Measurements from ENCODE around the gene PALM2AKAP2.

Gene PALM2AKAP2

DNA sequence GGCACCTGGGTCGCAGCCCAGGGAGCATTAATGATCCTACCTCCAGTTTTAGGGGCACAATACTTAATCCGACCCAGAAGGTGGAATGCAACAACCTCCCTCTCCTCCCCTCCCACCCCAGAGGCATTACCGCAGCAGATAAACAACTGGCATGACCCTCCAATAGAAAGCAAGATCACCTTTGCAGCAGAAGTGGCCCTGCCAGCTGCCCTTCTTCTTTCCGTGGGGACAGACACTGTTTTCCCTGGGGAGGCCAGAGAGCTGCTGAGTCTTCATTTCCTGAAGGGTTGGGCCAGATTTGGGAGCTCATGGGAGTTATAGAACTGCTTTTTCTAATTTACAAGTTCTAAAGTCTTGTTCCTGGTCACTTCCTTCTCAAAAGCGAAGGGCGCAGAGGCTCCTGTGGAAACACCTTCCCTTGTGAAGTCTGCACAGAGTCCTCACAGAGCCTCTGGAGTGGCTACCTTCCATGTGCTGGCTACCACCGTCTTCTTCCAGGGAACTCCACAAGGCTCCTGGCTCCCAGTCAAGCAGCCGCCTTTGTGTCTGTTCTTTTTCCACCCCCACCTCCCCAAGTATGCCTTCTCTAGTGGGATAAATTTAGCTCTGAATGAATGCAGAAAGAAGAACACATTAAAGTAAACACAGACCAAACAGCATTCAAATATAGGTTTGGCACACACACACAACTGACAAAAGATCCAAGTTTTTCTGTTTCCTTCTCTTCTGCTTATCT, 8.0 kb upstream of the PALM2AKAP2 start:
- TF ChIP-seq, protein P1, sequence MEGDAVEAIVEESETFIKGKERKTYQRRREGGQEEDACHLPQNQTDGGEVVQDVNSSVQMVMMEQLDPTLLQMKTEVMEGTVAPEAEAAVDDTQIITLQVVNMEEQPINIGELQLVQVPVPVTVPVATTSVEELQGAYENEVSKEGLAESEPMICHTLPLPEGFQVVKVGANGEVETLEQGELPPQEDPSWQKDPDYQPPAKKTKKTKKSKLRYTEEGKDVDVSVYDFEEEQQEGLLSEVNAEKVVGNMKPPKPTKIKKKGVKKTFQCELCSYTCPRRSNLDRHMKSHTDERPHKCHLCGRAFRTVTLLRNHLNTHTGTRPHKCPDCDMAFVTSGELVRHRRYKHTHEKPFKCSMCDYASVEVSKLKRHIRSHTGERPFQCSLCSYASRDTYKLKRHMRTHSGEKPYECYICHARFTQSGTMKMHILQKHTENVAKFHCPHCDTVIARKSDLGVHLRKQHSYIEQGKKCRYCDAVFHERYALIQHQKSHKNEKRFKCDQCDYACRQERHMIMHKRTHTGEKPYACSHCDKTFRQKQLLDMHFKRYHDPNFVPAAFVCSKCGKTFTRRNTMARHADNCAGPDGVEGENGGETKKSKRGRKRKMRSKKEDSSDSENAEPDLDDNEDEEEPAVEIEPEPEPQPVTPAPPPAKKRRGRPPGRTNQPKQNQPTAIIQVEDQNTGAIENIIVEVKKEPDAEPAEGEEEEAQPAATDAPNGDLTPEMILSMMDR (IDR thresholded peaks at IDR 0.05), result no peak

DNA sequence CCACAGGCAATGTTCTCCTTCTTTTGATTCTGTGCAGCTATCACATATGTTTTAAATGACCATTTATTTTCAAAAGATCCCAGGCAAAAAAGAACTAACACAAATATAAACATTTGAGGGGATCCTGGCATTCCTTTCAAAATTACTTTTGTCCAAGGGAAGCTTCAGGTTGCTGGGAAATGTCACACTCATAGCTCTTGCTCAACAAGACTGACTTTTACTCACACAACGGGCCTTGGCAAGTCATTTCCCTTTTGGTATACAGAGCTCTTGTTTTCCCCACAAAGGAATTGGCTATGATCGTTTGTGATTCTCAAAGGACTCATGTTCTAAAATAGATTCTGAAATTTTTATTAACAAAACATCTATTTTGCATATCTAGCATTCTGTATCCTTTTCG, 4.5 kb upstream of the PALM2AKAP2 start:
- TF ChIP-seq, protein P1 (IDR thresholded peaks at IDR 0.05), result no peak

DNA sequence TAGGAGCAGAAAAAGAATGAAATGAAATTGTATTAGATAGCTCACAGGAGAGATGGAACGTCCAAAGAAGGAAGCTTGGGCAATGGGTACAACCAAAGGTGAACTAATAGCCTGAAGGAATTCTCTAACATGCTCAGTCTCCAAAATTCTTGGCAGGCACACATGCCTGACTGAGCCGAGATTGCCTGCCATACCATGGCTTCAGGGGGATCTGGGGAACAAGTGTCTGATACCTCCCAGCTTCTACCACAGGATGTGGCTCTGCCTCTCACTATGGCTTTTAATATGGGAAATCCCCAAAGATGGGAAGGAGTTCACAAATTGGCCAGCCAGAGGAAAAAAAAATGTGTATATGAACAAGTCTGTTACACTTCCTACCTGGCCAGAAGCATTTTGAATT, 3.6 kb upstream of the PALM2AKAP2 start:
- TF ChIP-seq, protein P1 (IDR thresholded peaks at IDR 0.05), result no peak

DNA sequence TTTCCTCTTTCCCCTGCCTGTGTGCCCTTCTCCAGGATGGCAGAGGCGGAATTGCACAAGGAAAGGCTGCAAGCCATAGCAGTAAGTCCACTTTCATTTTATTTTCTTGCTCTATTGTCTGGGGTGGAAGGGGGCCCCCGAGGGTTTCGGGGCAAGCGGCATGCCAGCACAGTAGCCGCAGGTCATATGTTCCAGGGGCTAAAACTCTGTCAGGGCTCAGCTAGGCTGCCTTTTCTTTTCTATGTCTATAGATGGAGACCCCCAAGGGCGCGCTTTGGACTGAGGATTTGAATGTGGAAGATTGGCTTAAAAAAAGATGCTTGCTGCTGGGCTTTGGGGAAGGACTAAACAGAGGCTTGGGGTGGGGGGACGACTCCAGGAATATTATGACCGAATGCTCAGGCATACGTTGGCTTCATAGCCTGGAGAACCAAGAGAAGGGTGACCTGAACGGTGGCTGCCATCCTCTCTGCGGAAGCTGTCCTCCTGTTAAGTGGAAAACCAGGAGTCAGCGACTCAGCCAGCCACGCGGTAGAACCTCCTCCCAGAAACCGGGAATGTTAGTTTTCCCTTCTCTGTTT, 545 bp downstream of the PALM2AKAP2 start:
- TF ChIP-seq, protein P1 (IDR thresholded peaks at IDR 0.05), result no peak

DNA sequence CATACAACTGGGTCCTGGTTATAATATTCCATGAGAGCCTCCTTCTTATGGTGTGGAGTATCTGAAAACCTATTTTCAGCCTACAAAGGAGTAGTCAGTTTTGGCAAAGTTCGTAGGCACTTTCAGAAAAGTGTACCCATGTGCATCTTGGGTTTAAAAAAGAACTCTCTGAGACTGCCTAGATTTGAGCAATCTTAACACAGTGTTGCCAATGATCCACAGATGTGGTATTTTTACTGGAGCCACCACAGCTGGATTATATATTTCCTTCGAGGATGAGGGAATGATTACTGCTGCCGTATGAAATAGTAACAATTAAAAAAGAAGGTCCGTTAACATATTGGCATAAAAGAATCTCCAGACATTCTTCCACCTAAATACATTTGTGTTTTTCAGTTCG, 1.1 kb downstream of the PALM2AKAP2 start:
- TF ChIP-seq, protein P1 (IDR thresholded peaks at IDR 0.05), result no peak

DNA sequence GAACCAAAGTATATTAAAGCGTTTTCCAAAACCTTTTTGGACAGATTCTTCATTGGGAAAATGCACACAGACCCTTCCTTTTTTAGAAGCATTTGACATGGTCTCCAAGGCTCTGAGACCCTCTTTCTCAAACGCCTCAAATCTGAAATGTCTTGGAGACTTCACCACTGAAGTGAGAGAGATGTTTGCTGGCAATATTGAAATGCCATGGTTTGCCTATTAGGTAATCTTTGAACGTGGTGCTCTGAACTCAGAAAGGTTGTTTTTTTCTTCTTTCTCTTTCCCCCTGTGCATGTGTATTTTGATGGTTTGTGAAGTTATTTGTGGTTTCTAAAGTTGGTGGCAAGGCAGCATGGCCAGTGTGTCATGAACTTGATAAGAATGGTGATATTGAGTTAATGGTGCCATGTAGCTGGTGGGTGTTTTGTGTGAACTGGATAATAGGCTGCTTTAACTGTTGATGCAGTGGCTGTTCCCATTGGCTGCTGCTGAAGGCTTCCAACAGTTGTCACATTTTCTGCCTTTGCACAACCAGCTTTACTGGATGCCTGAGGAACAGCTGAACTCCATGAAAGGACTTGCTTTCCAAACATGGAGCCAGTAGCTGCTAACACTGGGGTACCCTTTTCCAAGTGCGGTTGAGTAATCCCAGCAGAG, 1.7 kb downstream of the PALM2AKAP2 start:
- TF ChIP-seq, protein P1 (IDR thresholded peaks at IDR 0.05), result no peak

DNA sequence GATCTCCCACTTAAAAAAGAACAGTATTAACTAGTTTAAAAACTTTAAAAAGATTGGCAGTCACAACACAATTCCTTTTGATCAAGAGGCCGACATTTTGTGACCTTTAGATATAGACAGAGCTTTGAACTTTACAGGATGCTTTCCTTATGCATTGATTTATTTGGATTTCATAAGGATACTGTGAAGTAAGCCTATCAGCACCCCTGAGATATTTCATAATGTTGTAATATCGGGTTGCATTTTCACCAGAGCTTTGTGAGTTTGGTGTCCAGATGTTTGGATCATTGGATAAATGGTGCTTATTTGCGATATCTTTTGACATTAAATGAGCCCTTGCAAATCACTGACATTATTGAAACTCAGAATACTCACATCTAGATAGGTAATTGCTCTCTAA, 7.7 kb downstream of the PALM2AKAP2 start:
- TF ChIP-seq, protein P1 (IDR thresholded peaks at IDR 0.05), result no peak
